Motor neuron (in vitro differentiated cells): ENCODE results near the gene MYO1E. TPM values are rescaled to one million over a fixed set of nuclear protein-coding genes. Genes with fewer than 3 reads are reported as not detected.

Experiments used
- ATAC-seq, 8 experiments: fragments of 200-7000 bp; cut with Tn5 transposase; replicated peaks in 6 of 8; 2 replicates each; pipeline ENCODE4 v1.8.0; 2021; ENCODE audit warnings: mild to moderate bottlenecking in 8 of 8, moderate library complexity in 8 of 8
- H3K27ac ChIP-seq, 2 donors: fragments of 250-450 bp; sonication (Bioruptor Pico); 2 replicates each; pipeline ENCODE4 v1.9.0; 2021; ENCODE audit warnings: antibody characterized with exemption in 2 of 2, mild to moderate bottlenecking in 2 of 2, moderate library complexity in 1 of 2
- H3K4me1 ChIP-seq, 2 donors: fragments of 250-450 bp; sonication (Bioruptor Pico); replicated peaks in 1 of 2; 2 replicates each; pipeline ENCODE4 v1.6.1; 2021; ENCODE audit warnings: antibody characterized with exemption in 2 of 2, mild to moderate bottlenecking in 2 of 2, moderate library complexity in 1 of 2
- H3K4me3 ChIP-seq, 5 donors: fragments of 250-450 bp; sonication (Bioruptor Pico); 2 replicates each; pipeline ENCODE4 v1.9.0; 2021; ENCODE audit warnings: antibody characterized with exemption in 5 of 5, mild to moderate bottlenecking in 5 of 5, moderate library complexity in 4 of 5
- WGBS, 10 experiments: fragments of 450-650 bp; shearing (Covaris generic); methylation state at CpG; one replicate each; pipeline ENCODE4 v1.0.0; 2022; 5-methylcytosine and 5-hydroxymethylcytosine counted together
- in situ Hi-C, 9 experiments: fragments of 400-800 bp; cut with MboI; loops; one replicate each; pipeline ENCODE4 v1.15.0; 2021; ENCODE audit warnings: low sequenced_read_pairs in 9 of 9, low pct_unique_long_range_greater_than_20kb in 2 of 9; ENCODE audit not compliant: unreplicated experiment in 9 of 9
- total RNA-seq, 8 experiments: library from RNA; unstranded; fragments of 300-600 nt; gene quantifications; 2 replicates each; pipeline versions ENCODE4 v1.2.3 to v1.2.4, GENCODE V29; 2022

The MYO1E gene
- total RNA-seq, 8 experiments from 2014 or later: 4.0 to 71.1 (median 6.9) TPM

- ATAC-seq: no peak
- WGBS, 10 experiments: 57 to 100% (median 83%) methylated on average over 1 to 2 of the region's 2 CpGs; no CpG with 5 or more reads in 2 of the 10 experiments
These were observed 142.1 kb downstream of the MYO1E start for GRCh38 chr15:59230531-59231055.

DNA sequence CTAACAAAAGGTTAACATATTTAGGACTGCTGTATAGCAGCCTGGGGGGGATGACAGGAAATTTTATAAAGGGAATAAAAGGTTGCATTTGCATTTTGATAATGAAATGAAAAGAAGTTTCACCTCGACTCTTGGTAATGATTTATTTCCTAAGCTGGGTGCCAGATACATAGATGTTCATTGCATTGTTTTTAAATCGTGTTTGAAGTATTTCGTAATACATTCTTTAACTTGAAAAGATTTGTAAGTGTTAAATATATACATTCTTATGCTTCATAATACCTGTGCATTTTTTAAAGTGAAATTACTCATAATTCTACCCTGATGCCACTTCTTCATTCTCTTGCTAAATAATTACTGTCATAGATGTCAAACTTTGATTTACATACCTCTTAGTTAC, 143.2 kb downstream of the MYO1E start:
- in situ Hi-C loops: loop anchor here in 2 of 9 experiments (25.0 kb wide), 1 partner anchor 258 kb away; no protein-coding TSS in a partner anchor
- H3K27ac ChIP-seq: no peak overlapping the region
- WGBS, 10 experiments: 46 to 100% (median 90%) methylated on average over 2 to 3 of the region's 3 CpGs

More at GRCh38 chr15:59230531-59231055, 142.1 kb downstream of the MYO1E start:
- in situ Hi-C loops: loop anchor here in 2 of 9 experiments (25.0 kb wide), 1 partner anchor 257 kb away; no protein-coding TSS in a partner anchor
- H3K27ac ChIP-seq: no peak overlapping the region
- no peaks in the 10 kb centered on the region for H3K4me1 ChIP-seq
- H3K4me3 ChIP-seq: no peak overlapping the region

GRCh38 chr15:59229015-59229414, 143.7 kb downstream of the MYO1E start:
- no peak for ATAC-seq
- no peak overlapping the region for H3K4me3 ChIP-seq
- no peaks in the 10 kb centered on the region for H3K4me1 ChIP-seq
- in situ Hi-C loops: loop anchor here in 2 of 9 experiments (25.0 kb wide), 1 partner anchor 258 kb away; no protein-coding TSS in a partner anchor
- WGBS, 10 experiments: 50 to 100% (median 85%) methylated on average over 1 to 3 of the region's 4 CpGs; no CpG with 5 or more reads in 4 of the 10 experiments
- no peak overlapping the region for H3K27ac ChIP-seq

More for the DNA sequence above, 143.2 kb downstream of the MYO1E start:
- H3K4me1 ChIP-seq: no peaks in the 10 kb centered on the region
- no peak for ATAC-seq
- no peak overlapping the region for H3K4me3 ChIP-seq

DNA sequence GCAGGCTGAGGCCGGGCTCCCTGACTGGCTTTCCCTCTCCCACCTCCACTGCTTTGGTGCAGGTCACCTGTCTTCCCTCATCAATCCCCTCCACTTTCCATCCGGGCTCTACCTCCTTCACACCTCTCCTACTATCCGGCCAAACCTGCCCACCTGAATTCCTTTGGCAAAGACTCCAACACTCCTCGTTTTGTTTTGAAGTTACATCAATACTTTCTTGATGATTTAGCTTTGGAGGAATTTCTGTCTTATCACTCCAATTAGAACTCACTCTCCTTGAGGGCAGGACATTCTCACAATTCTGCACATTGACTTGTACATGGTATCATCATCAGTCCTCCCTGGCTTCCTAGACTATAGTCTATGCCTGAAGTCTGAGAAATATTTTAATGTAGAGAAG, 145.7 kb downstream of the MYO1E start:
- ATAC-seq: no peak
- no peak overlapping the region for H3K4me3 ChIP-seq
- in situ Hi-C loops: loop anchor here in 2 of 9 experiments (25.0 kb wide), 1 partner anchor 260 kb away; no protein-coding TSS in a partner anchor
- no peaks in the 10 kb centered on the region for H3K4me1 ChIP-seq
- no peak overlapping the region for H3K27ac ChIP-seq
- WGBS, 10 experiments: 72 to 100% (median 92%) methylated on average over 1 to 4 of the region's 4 CpGs; no CpG with 5 or more reads in 2 of the 10 experiments

- no peak overlapping the region for H3K27ac ChIP-seq
- no peak for ATAC-seq
- H3K4me3 ChIP-seq: no peak overlapping the region
- 79 to 100% (median 100%) methylated on average over 1 to 7 of the region's 7 CpGs; no CpG with 5 or more reads in 2 of the 10 experiments for WGBS, 10 experiments
- no peaks in the 10 kb centered on the region for H3K4me1 ChIP-seq
- in situ Hi-C loops: no loop called here
These were observed 148.2 kb downstream of the MYO1E start for GRCh38 chr15:59224474-59224873.

DNA sequence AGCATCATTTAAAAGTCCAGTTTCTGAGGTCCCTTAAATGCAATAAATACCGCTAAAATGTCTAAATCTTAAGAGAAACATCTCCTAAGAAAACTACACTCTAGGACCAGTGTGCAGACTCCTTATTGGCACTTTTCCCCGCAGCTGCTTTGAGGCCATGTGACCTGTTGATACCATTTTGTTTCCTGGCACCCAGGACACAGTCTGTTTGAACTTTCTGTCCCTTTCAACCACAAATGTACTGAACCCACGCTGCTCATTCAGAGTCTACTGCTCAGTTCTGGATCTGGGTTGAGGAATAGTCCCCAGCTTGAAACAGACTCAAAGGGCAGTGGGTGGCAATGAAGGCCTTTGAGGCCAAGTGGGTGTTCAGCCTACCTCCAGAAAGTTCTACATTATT, 148.9 kb downstream of the MYO1E start:
- ATAC-seq: no peak
- in situ Hi-C loops: no loop called here
- H3K4me1 ChIP-seq: no peaks in the 10 kb centered on the region

GRCh38 chr15:59222906-59223550, 149.6 kb downstream of the MYO1E start:
- Histone ChIP-seq H3K27ac (no peak overlapping the region), H3K4me1 (no peaks in the 10 kb centered on the region), H3K4me3 (no peak overlapping the region)
- ATAC-seq: no peak
- 74 to 100% (median 91%) methylated on average over 1 to 7 of the region's 11 CpGs for WGBS, 10 experiments
- in situ Hi-C loops: no loop called here

More for the DNA sequence above, 148.9 kb downstream of the MYO1E start:
- H3K27ac ChIP-seq: no peak overlapping the region
- no peak overlapping the region for H3K4me3 ChIP-seq
- 64 to 96% (median 86%) methylated on average over 1 to 3 of the region's 3 CpGs; no CpG with 5 or more reads in 4 of the 10 experiments for WGBS, 10 experiments

GRCh38 chr15:59221511-59222505, 150.9 kb downstream of the MYO1E start:
- ATAC-seq: peak in 1 of 8 experiments; percentile 21
- Histone ChIP-seq H3K4me1 (no peaks in the 10 kb centered on the region), H3K4me3 (no peak overlapping the region), H3K27ac (no peak overlapping the region)
- in situ Hi-C loops: no loop called here
- WGBS, 10 experiments: 49 to 100% (median 68%) methylated on average over 1 to 4 of the region's 5 CpGs

- ATAC-seq: no peak
- in situ Hi-C loops: no loop called here
- 80 to 100% (median 89%) methylated on average over 1 to 3 of the region's 3 CpGs for WGBS, 10 experiments
- Histone ChIP-seq H3K4me1 (no peaks in the 10 kb centered on the region), H3K4me3 (no peak overlapping the region), H3K27ac (no peak overlapping the region)
These were observed 154.0 kb downstream of the MYO1E start for GRCh38 chr15:59218710-59219109.

DNA sequence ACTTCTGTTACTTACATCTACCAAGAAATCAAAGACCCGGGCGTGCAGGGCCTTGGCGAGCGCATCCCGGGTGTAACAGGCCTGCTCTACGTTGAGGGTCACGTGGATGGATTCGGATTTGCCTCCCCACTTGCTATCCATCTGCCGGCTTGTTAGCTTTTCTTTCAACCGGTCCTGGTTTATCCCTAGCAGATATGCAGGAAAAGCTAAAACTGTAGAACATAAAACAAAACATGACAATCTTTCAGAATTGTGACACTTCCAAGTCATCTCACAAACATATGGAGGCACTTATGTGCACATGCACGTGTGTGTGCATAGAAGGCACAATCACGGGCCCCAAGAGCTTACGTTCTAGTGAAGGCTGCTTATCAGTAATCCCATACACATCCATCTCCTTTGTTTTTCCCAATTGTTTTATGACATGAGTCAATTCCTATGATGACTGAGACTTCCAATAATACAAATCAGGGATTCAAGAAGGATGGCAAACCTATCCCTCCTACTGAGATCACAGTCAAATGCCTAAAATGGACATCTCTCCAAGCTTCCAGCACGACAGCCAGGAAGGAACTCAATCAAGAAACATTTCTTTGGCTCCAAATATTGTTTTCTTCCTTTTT, 154.7 kb downstream of the MYO1E start:
- Histone ChIP-seq H3K4me1 (no peaks in the 10 kb centered on the region), H3K27ac (no peak overlapping the region), H3K4me3 (no peak overlapping the region)
- 36 to 97% (median 84%) methylated on average over 1 to 12 of the region's 14 CpGs for WGBS, 10 experiments
- in situ Hi-C loops: no loop called here
- ATAC-seq: no peak

- in situ Hi-C loops: no loop called here
- H3K27ac ChIP-seq: no peak overlapping the region
- WGBS, 10 experiments: 67 to 100% (median 91%) methylated on average over 1 to 5 of the region's 5 CpGs; no CpG with 5 or more reads in 1 of the 10 experiments
- no peak overlapping the region for H3K4me3 ChIP-seq
- no peaks in the 10 kb centered on the region for H3K4me1 ChIP-seq
- ATAC-seq: no peak
These were observed 155.8 kb downstream of the MYO1E start for GRCh38 chr15:59216911-59217310.

GRCh38 chr15:59210186-59210585, 162.5 kb downstream of the MYO1E start:
- in situ Hi-C loops: no loop called here
- H3K4me3 ChIP-seq: no peak overlapping the region
- ATAC-seq: no peak
- no peak overlapping the region for H3K27ac ChIP-seq
- no peaks in the 10 kb centered on the region for H3K4me1 ChIP-seq
- 21 to 100% (median 83%) methylated on average over 1 to 2 of the region's 2 CpGs; no CpG with 5 or more reads in 2 of the 10 experiments for WGBS, 10 experiments
